ENCODE results near the gene PM20D1.

Gene PM20D1

DNA sequence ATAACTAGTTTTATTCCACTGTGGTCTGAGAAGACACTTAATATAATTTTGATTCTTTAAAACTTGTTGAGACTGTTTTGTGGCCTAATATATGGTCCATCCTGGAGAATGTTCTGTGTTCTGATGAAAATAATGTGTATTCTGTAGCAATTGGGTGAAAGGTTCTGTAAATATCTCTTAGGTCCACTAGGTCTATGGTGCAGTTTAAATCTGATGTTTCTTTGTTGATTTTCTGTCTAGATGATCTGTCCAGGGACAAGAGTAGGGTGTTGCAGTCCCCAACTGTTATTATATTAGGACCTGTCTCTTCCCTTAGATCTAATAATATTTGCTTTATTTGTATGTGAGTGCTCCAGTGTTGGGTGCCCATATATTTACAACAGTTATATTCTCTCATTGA lies 33.9 kb upstream of the PM20D1 start:
- H3K27me3 ChIP-seq (ENCODE audit: insufficient read depth, poor library complexity, severe bottlenecking): peaks cover 4% of the 10 kb centered on the region
- no peak for DNase-seq (ENCODE audit: low read depth in 1 of 2, low spot score in 1 of 2)
- no peak overlapping the region for H3K27ac ChIP-seq (replicated peaks)
- no peak for TF ChIP-seq GABPA (IDR thresholded peaks at IDR 0.05; ENCODE audit: low read depth)
- no peak for TF ChIP-seq POLR2AphosphoS5 (IDR thresholded peaks at IDR 0.05; ENCODE audit: low read depth)
- TF ChIP-seq, protein P1, sequence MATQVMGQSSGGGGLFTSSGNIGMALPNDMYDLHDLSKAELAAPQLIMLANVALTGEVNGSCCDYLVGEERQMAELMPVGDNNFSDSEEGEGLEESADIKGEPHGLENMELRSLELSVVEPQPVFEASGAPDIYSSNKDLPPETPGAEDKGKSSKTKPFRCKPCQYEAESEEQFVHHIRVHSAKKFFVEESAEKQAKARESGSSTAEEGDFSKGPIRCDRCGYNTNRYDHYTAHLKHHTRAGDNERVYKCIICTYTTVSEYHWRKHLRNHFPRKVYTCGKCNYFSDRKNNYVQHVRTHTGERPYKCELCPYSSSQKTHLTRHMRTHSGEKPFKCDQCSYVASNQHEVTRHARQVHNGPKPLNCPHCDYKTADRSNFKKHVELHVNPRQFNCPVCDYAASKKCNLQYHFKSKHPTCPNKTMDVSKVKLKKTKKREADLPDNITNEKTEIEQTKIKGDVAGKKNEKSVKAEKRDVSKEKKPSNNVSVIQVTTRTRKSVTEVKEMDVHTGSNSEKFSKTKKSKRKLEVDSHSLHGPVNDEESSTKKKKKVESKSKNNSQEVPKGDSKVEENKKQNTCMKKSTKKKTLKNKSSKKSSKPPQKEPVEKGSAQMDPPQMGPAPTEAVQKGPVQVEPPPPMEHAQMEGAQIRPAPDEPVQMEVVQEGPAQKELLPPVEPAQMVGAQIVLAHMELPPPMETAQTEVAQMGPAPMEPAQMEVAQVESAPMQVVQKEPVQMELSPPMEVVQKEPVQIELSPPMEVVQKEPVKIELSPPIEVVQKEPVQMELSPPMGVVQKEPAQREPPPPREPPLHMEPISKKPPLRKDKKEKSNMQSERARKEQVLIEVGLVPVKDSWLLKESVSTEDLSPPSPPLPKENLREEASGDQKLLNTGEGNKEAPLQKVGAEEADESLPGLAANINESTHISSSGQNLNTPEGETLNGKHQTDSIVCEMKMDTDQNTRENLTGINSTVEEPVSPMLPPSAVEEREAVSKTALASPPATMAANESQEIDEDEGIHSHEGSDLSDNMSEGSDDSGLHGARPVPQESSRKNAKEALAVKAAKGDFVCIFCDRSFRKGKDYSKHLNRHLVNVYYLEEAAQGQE (IDR thresholded peaks at IDR 0.05; ENCODE audit: insufficient replicate concordance, low read depth): no peak
- no peak for TF ChIP-seq SPI1 (IDR thresholded peaks at IDR 0.05; ENCODE audit: borderline replicate concordance, low read depth)
- TF ChIP-seq, protein P2, sequence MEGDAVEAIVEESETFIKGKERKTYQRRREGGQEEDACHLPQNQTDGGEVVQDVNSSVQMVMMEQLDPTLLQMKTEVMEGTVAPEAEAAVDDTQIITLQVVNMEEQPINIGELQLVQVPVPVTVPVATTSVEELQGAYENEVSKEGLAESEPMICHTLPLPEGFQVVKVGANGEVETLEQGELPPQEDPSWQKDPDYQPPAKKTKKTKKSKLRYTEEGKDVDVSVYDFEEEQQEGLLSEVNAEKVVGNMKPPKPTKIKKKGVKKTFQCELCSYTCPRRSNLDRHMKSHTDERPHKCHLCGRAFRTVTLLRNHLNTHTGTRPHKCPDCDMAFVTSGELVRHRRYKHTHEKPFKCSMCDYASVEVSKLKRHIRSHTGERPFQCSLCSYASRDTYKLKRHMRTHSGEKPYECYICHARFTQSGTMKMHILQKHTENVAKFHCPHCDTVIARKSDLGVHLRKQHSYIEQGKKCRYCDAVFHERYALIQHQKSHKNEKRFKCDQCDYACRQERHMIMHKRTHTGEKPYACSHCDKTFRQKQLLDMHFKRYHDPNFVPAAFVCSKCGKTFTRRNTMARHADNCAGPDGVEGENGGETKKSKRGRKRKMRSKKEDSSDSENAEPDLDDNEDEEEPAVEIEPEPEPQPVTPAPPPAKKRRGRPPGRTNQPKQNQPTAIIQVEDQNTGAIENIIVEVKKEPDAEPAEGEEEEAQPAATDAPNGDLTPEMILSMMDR (IDR thresholded peaks at IDR 0.05; ENCODE audit: insufficient read depth, low read length): no peak
- H3K4me3 ChIP-seq (replicated peaks; ENCODE audit: insufficient read depth, low read length): no peak overlapping the region

DNA sequence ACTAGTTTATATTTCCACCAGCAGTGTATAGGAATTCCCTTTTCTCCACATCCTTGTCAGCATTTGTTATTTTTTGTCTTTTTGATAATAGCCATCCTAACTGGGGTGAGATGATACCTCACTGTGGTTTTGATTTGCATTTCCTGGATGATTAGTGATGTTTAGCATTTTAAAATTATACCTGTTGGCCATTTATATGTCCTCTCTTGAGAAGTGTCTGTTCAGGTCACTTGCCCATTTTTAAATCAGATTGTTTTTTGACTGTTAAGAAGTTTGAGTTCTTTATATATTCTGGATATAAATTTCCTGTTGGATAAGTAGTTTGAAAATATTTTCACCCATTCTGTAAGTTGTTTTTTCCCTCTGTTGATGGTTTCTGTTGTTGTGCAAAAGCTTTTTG lies 31.0 kb upstream of the PM20D1 start:
- no peak for DNase-seq (ENCODE audit: low read depth in 1 of 2, low spot score in 1 of 2)
- no peak overlapping the region for H3K27ac ChIP-seq (replicated peaks)
- H3K27me3 ChIP-seq (ENCODE audit: insufficient read depth, poor library complexity, severe bottlenecking): peaks cover 7% of the 10 kb centered on the region
- no peak overlapping the region for H3K4me3 ChIP-seq (replicated peaks; ENCODE audit: insufficient read depth, low read length)
- TF ChIP-seq SPI1 (IDR thresholded peaks at IDR 0.05; ENCODE audit: borderline replicate concordance, low read depth): no peak
- no peak for TF ChIP-seq GABPA (IDR thresholded peaks at IDR 0.05; ENCODE audit: low read depth)
- TF ChIP-seq, protein P2 (IDR thresholded peaks at IDR 0.05; ENCODE audit: insufficient read depth, low read length): no peak
- TF ChIP-seq, protein P1 (IDR thresholded peaks at IDR 0.05; ENCODE audit: insufficient replicate concordance, low read depth): no peak
- TF ChIP-seq POLR2AphosphoS5 (IDR thresholded peaks at IDR 0.05; ENCODE audit: low read depth): no peak

DNA sequence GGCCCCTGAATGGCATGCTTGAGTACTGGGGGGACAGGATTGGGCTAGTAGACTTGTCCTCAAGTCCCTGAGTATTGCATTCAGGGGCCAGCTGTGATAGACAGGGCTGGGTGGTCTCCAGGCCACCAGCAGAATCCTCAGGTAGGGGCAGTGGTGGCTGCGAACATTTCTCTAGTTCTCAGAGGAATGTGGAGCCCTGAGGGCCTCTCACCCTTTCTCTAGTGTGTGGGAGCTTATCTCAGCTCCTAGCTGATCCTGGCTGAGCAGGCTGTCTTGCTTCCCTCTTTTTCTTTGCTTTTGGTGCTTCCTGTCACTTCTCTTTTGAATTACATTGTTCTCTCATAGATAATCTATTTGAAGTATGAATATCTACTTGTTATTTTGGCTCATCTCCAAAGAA lies 30.0 kb upstream of the PM20D1 start:
- TF ChIP-seq POLR2AphosphoS5 (IDR thresholded peaks at IDR 0.05; ENCODE audit: low read depth) (no peak), GABPA (IDR thresholded peaks at IDR 0.05; ENCODE audit: low read depth) (no peak), SPI1 (IDR thresholded peaks at IDR 0.05; ENCODE audit: borderline replicate concordance, low read depth) (no peak)
- TF ChIP-seq, protein P1 (IDR thresholded peaks at IDR 0.05; ENCODE audit: insufficient replicate concordance, low read depth): no peak
- TF ChIP-seq, protein P2 (IDR thresholded peaks at IDR 0.05; ENCODE audit: insufficient read depth, low read length): no peak
- no peak overlapping the region for H3K4me3 ChIP-seq (replicated peaks; ENCODE audit: insufficient read depth, low read length)
- DNase-seq (ENCODE audit: low read depth in 1 of 2, low spot score in 1 of 2): no peak
- H3K27me3 ChIP-seq (ENCODE audit: insufficient read depth, poor library complexity, severe bottlenecking): peaks cover 7% of the 10 kb centered on the region
- no peak overlapping the region for H3K27ac ChIP-seq (replicated peaks)

All from HL-60 (cell line).